Thyroid gland (tissue), 4 donors: Measurements from ENCODE around the gene TMEM132D. TPM values are rescaled to one million over a fixed set of nuclear protein-coding genes. Genes with fewer than 3 reads are reported as not detected.

Experiments
- DNase-seq, 2 donors: peaks; one replicate each; pipeline ENCODE4 v3.0.0-alpha.2; 2019
- H3K27ac ChIP-seq, 3 donors: fragments of 200-600 bp; sonication (generic); 1 replicate in 2 of 3; 2 replicates in 1 of 3; pipeline ENCODE4 v1.5.1; 2016 to 2019; ENCODE audit warnings: mild to moderate bottlenecking in 1 of 3, moderate library complexity in 1 of 3
- H3K27me3 ChIP-seq: fragments of 200-600 bp; sonication (generic); one replicate; pipeline ENCODE4 v1.5.1; 2019
- H3K36me3 ChIP-seq, 2 donors: fragments of 200-600 bp; sonication (generic); one replicate each; pipeline ENCODE4 v1.5.1; 2016 to 2019
- H3K4me1 ChIP-seq, 2 donors: fragments of 200-600 bp; sonication (generic); one replicate each; pipeline ENCODE4 v1.5.1; 2017 to 2019
- H3K4me3 ChIP-seq, 3 donors: fragments of 200-600 bp; sonication (generic); replicated peaks in 1 of 3; 1 replicate in 2 of 3; 2 replicates in 1 of 3; pipeline ENCODE4 v1.5.1; 2016; ENCODE audit warnings: mild to moderate bottlenecking in 1 of 3
- H3K9me3 ChIP-seq: fragments of 200-600 bp; sonication (generic); one replicate; pipeline ENCODE4 v1.5.1; 2017
- CTCF ChIP-seq, 6 experiments: fragments of 200-600 bp in 3 of 6; fragments of 450-650 bp in 3 of 6; sonication (generic) in 3 of 6; IDR thresholded peaks; one replicate each; pipeline ENCODE4 v1.5.1; 2016 to 2019; ENCODE audit warnings: antibody characterized with exemption in 6 of 6, mild to moderate bottlenecking in 2 of 6, inconsistent platforms in 1 of 6, moderate library complexity in 1 of 6
- POLR2A ChIP-seq, 2 donors: fragments of 450-650 bp; IDR thresholded peaks; one replicate each; pipeline ENCODE4 v1.6.1; 2017; ENCODE audit warnings: antibody characterized with exemption in 2 of 2, mild to moderate bottlenecking in 2 of 2, moderate library complexity in 1 of 2
- WGBS, 2 donors: methylation state at CpG; one replicate each; pipeline ENCODE4 v1.1.5; 2017; 5-methylcytosine and 5-hydroxymethylcytosine counted together
- intact Hi-C: fragments of 100-400 bp; cut with DNase I; formaldehyde crosslinking; loops from one replicate; pipeline ENCODE4 v1.15.1; 2023
- total RNA-seq, 4 donors: library from RNA; depleted of rRNA; stranded (reverse); fragments of >200 nt; gene quantifications; one replicate each; pipeline ENCODE4 v1.2.3, GENCODE V29; 2016

Gene TMEM132D
- total RNA-seq, 4 donors from 2014 or later: not detected

GRCh38 chr12:129230995-129231394, 672.8 kb downstream of the TMEM132D start:
- no peak overlapping the region for H3K4me3 ChIP-seq
- WGBS, 2 donors: 62 to 65% methylated on average over 4 of the region's 4 CpGs
- H3K9me3 ChIP-seq: no peaks in the 10 kb centered on the region
- no peaks in the 10 kb centered on the region for H3K27me3 ChIP-seq
- intact Hi-C loops: no loop called here
- H3K4me1 ChIP-seq: no peaks in the 10 kb centered on the region
- TF ChIP-seq CTCF (IDR thresholded peaks at IDR 0.05) (no peak), POLR2A (IDR thresholded peaks at IDR 0.05) (no peak)
- no peak for DNase-seq
- no peak overlapping the region for H3K27ac ChIP-seq
- no peaks in the 10 kb centered on the region for H3K36me3 ChIP-seq

GRCh38 chr12:129226851-129227250, 677.0 kb downstream of the TMEM132D start:
- H3K4me3 ChIP-seq: no peak overlapping the region
- WGBS, 2 donors: 66 to 67% methylated on average over 6 of the region's 6 CpGs
- DNase-seq: no peak
- H3K4me1 ChIP-seq: no peaks in the 10 kb centered on the region
- H3K27me3 ChIP-seq: no peaks in the 10 kb centered on the region
- no peaks in the 10 kb centered on the region for H3K36me3 ChIP-seq
- no peaks in the 10 kb centered on the region for H3K9me3 ChIP-seq
- no peak overlapping the region for H3K27ac ChIP-seq
- TF ChIP-seq CTCF (IDR thresholded peaks at IDR 0.05): no peak
- TF ChIP-seq POLR2A (IDR thresholded peaks at IDR 0.05): no peak
- intact Hi-C loops: no loop called here

- WGBS, 2 donors: 72 to 76% methylated on average over 7 of the region's 7 CpGs
- Histone ChIP-seq H3K4me3 (no peak overlapping the region), H3K9me3 (no peaks in the 10 kb centered on the region), H3K4me1 (no peaks in the 10 kb centered on the region), H3K27me3 (no peaks in the 10 kb centered on the region), H3K36me3 (no peaks in the 10 kb centered on the region), H3K27ac (no peak overlapping the region)
- TF ChIP-seq POLR2A (IDR thresholded peaks at IDR 0.05): no peak
- TF ChIP-seq CTCF (IDR thresholded peaks at IDR 0.05): no peak
- intact Hi-C loops: no loop called here
- DNase-seq: no peak
Measured at GRCh38 chr12:129226005-129226404, 677.8 kb downstream of the TMEM132D start.

- H3K27me3 ChIP-seq: no peaks in the 10 kb centered on the region
- intact Hi-C loops: no loop called here
- no peaks in the 10 kb centered on the region for H3K4me1 ChIP-seq
- no peak for DNase-seq
- TF ChIP-seq POLR2A (IDR thresholded peaks at IDR 0.05): no peak
- TF ChIP-seq CTCF (IDR thresholded peaks at IDR 0.05): no peak
- H3K4me3 ChIP-seq: no peak overlapping the region
- H3K36me3 ChIP-seq: no peaks in the 10 kb centered on the region
- no peaks in the 10 kb centered on the region for H3K9me3 ChIP-seq
- H3K27ac ChIP-seq: no peak overlapping the region
- 85 to 87% methylated on average over 5 of the region's 5 CpGs for WGBS, 2 donors
Measured at GRCh38 chr12:129215556-129215955, 688.3 kb downstream of the TMEM132D start.

- H3K4me1 ChIP-seq: no peaks in the 10 kb centered on the region
- H3K27ac ChIP-seq: no peak overlapping the region
- DNase-seq: no peak
- no peak for TF ChIP-seq POLR2A (IDR thresholded peaks at IDR 0.05)
- TF ChIP-seq CTCF (IDR thresholded peaks at IDR 0.05): no peak
- intact Hi-C loops: no loop called here
- 76 to 82% methylated on average over 4 of the region's 4 CpGs for WGBS, 2 donors
- H3K27me3 ChIP-seq: no peaks in the 10 kb centered on the region
- H3K9me3 ChIP-seq: no peaks in the 10 kb centered on the region
- no peak overlapping the region for H3K4me3 ChIP-seq
- no peaks in the 10 kb centered on the region for H3K36me3 ChIP-seq
Measured at GRCh38 chr12:129213551-129213950, 690.3 kb downstream of the TMEM132D start.
